WTC11 (cell line): Measurements from ENCODE around the gene DBH. TPM values are rescaled to one million over a fixed set of nuclear protein-coding genes. Genes with fewer than 3 reads are reported as not detected.

Source experiments
- ATAC-seq: fragments of 200-7000 bp; cut with Tn5 transposase; 2 replicates; pipeline ENCODE4 v1.10.0; 2021; ENCODE audit warnings: mild to moderate bottlenecking, moderate library complexity
- CTCF ChIA-PET: fragments of 300-600 bp; sonication (Branson Sonifier 250); formaldehyde crosslinking; loops from one replicate; lab custom pipeline; 2021; ENCODE audit warnings: antibody characterized with exemption; lab: Charles Lee
- POLR2A ChIA-PET: fragments of 350-600 bp; sonication (Branson Sonifier 250); formaldehyde crosslinking; loops from one replicate; lab custom pipeline; 2021; ENCODE audit warnings: antibody characterized with exemption; lab: Charles Lee
- DNase-seq: peaks from one replicate; pipeline ENCODE4 v3.0.0; 2021; ENCODE audit warnings: low spot score
- H3K27ac Mint-ChIP-seq: 2 replicates; pipeline ENCODE4 v1.8.0; 2021; ENCODE audit warnings: mixed read lengths
- H3K27me3 Mint-ChIP-seq: 2 replicates; pipeline ENCODE4 v1.8.0; 2021; ENCODE audit warnings: low read depth, mild to moderate bottlenecking, moderate library complexity, mixed read lengths
- H3K36me3 Mint-ChIP-seq: 2 replicates; pipeline ENCODE4 v1.8.0; 2021; ENCODE audit warnings: mixed read lengths
- H3K4me1 Mint-ChIP-seq: 2 replicates; pipeline ENCODE4 v1.8.0; 2022; ENCODE audit warnings: mixed read lengths
- H3K4me3 Mint-ChIP-seq: 2 replicates; pipeline ENCODE4 v1.8.0; 2021; ENCODE audit warnings: mild to moderate bottlenecking, moderate library complexity, mixed read lengths
- H3K9me3 Mint-ChIP-seq: 2 replicates; pipeline ENCODE4 v1.8.0; 2021; ENCODE audit warnings: mixed read lengths
- AFF4 ChIP-seq: sonication (generic); formaldehyde crosslinking; IDR thresholded peaks from 2 replicates; pipeline ENCODE4 v1.8.1; 2023; ENCODE audit warnings: mild to moderate bottlenecking, missing genetic modification reagents, borderline replicate concordance
- CREB1 ChIP-seq: sonication (generic); formaldehyde crosslinking; IDR thresholded peaks from 2 replicates; pipeline ENCODE4 v1.8.0; 2023; ENCODE audit warnings: mild to moderate bottlenecking, missing genetic modification reagents
- EMX1 ChIP-seq: fragments of 250-450 bp; sonication (Bioruptor Pico); IDR thresholded peaks from 2 replicates; pipeline ENCODE4 v1.8.0; 2021; ENCODE audit warnings: mild to moderate bottlenecking
- FOXP1 ChIP-seq: sonication (generic); formaldehyde crosslinking; IDR thresholded peaks from 2 replicates; pipeline ENCODE4 v1.8.0; 2022; ENCODE audit warnings: missing genetic modification reagents, mild to moderate bottlenecking, moderate library complexity, borderline replicate concordance
- GABPB1 ChIP-seq: sonication (generic); formaldehyde crosslinking; IDR thresholded peaks from 2 replicates; pipeline ENCODE4 v1.8.1; 2023; ENCODE audit warnings: mild to moderate bottlenecking, missing genetic modification reagents
- HMGXB4 ChIP-seq: sonication (generic); formaldehyde crosslinking; IDR thresholded peaks from 2 replicates; pipeline ENCODE4 v1.8.1; 2023; ENCODE audit warnings: mild to moderate bottlenecking, moderate library complexity, missing genetic modification reagents
- NR2C2 ChIP-seq: sonication (generic); formaldehyde crosslinking; IDR thresholded peaks from 2 replicates; pipeline ENCODE4 v1.8.0; 2022; ENCODE audit warnings: mild to moderate bottlenecking, missing genetic modification reagents
- NR3C1 ChIP-seq: sonication (generic); formaldehyde crosslinking; conservative IDR thresholded peaks from 2 replicates; pipeline ENCODE4 v1.8.1; 2023; ENCODE audit warnings: low read depth, mild to moderate bottlenecking, missing genetic modification reagents
- SMAD3 ChIP-seq: sonication (generic); formaldehyde crosslinking; IDR thresholded peaks from 2 replicates; pipeline ENCODE4 v1.8.0; 2022; ENCODE audit warnings: missing genetic modification reagents, mild to moderate bottlenecking, borderline replicate concordance
- SOX15 ChIP-seq: fragments of 250-450 bp; sonication (Bioruptor Pico); IDR thresholded peaks from 2 replicates; pipeline ENCODE4 v1.9.0; 2021; ENCODE audit warnings: mild to moderate bottlenecking
- ZNF232 ChIP-seq: sonication (generic); formaldehyde crosslinking; IDR thresholded peaks from 2 replicates; pipeline ENCODE4 v1.8.0; 2022; ENCODE audit warnings: mild to moderate bottlenecking, missing genetic modification reagents
- ZNF396 ChIP-seq: fragments of 250-450 bp; sonication (Bioruptor Pico); IDR thresholded peaks from 2 replicates; pipeline ENCODE4 v1.8.0; 2021; ENCODE audit warnings: mild to moderate bottlenecking, moderate library complexity, borderline replicate concordance
- total RNA-seq: library from RNA; stranded (reverse); gene quantifications from 3 replicates; pipeline ENCODE4 v1.2.3, GENCODE V29; 2021
- TF ChIP-seq, protein P1 (sequence below): sonication (generic); formaldehyde crosslinking; IDR thresholded peaks from 2 replicates; pipeline ENCODE4 v1.8.0; 2023; ENCODE audit warnings: missing genetic modification reagents
- TF ChIP-seq, protein P2 (sequence below): fragments of 250-450 bp; sonication (Bioruptor Pico); IDR thresholded peaks from 2 replicates; pipeline ENCODE4 v1.9.0; 2021; ENCODE audit warnings: mild to moderate bottlenecking
- TF ChIP-seq, protein P3 (sequence below): fragments of 250-450 bp; sonication (Bioruptor Pico); IDR thresholded peaks from 2 replicates; pipeline ENCODE4 v1.8.0; 2021; ENCODE audit warnings: mild to moderate bottlenecking
- TF ChIP-seq, protein P4 (sequence below): sonication (generic); formaldehyde crosslinking; IDR thresholded peaks from 2 replicates; pipeline ENCODE4 v1.8.0; 2023; ENCODE audit warnings: mild to moderate bottlenecking, missing genetic modification reagents
- TF ChIP-seq, protein P5 (sequence below): sonication (generic); formaldehyde crosslinking; IDR thresholded peaks from 2 replicates; pipeline ENCODE4 v1.8.1; 2023; ENCODE audit warnings: mild to moderate bottlenecking, missing genetic modification reagents

Gene DBH
- total RNA-seq, 1 experiment from 2014 or later, result 0.24 TPM

DNA sequence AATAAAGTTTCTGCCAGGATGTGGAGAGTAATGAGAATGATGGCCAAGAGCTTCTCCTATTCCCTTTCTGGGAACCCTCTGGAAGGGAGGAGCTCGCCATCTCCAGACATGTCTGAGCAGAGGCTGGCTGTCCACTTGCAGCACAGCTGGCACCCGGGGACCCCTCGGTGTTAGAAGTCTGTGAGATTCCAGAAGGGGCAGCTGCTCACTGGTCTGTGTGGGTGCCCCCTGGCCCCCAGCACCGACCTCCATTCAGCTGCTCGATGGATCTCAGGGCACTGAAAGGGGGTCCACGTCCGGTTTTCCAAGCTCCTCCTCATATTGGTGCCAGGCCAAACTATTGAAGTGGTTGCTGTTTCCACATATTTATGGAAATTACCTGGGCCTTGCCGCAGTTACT lies 23.3 kb upstream of the DBH start:
- ChIA-PET CTCF (no interaction called here), POLR2A (no interaction called here)
- Mint-ChIP-seq H3K4me3 (no peak overlapping the region), H3K27me3 (peaks cover 28% of the 10 kb centered on the region), H3K27ac (no peak overlapping the region), H3K9me3 (no peaks in the 10 kb centered on the region), H3K4me1 (peaks cover 3% of the 10 kb centered on the region; the same call in 1 of the 2 replicates), H3K36me3 (no peaks in the 10 kb centered on the region)
- ATAC-seq (no peak), DNase-seq (no peak)
- TF ChIP-seq SMAD3 (no peak), NR3C1 (CRISPR knock-in tag) (no peak), ZNF396 (no peak), EMX1 (CRISPR knock-in tag) (no peak), FOXP1 (CRISPR knock-in tag) (no peak), AFF4 (no peak), NR2C2 (CRISPR knock-in tag) (no peak), CREB1 (CRISPR knock-in tag) (no peak), SOX15 (CRISPR knock-in tag) (no peak), HMGXB4 (CRISPR knock-in tag) (no peak), GABPB1 (CRISPR knock-in tag) (no peak), ZNF232 (CRISPR knock-in tag) (no peak)
- TF ChIP-seq, protein P1, sequence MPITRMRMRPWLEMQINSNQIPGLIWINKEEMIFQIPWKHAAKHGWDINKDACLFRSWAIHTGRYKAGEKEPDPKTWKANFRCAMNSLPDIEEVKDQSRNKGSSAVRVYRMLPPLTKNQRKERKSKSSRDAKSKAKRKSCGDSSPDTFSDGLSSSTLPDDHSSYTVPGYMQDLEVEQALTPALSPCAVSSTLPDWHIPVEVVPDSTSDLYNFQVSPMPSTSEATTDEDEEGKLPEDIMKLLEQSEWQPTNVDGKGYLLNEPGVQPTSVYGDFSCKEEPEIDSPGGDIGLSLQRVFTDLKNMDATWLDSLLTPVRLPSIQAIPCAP (CRISPR knock-in tag), result no peak
- TF ChIP-seq, protein P2, sequence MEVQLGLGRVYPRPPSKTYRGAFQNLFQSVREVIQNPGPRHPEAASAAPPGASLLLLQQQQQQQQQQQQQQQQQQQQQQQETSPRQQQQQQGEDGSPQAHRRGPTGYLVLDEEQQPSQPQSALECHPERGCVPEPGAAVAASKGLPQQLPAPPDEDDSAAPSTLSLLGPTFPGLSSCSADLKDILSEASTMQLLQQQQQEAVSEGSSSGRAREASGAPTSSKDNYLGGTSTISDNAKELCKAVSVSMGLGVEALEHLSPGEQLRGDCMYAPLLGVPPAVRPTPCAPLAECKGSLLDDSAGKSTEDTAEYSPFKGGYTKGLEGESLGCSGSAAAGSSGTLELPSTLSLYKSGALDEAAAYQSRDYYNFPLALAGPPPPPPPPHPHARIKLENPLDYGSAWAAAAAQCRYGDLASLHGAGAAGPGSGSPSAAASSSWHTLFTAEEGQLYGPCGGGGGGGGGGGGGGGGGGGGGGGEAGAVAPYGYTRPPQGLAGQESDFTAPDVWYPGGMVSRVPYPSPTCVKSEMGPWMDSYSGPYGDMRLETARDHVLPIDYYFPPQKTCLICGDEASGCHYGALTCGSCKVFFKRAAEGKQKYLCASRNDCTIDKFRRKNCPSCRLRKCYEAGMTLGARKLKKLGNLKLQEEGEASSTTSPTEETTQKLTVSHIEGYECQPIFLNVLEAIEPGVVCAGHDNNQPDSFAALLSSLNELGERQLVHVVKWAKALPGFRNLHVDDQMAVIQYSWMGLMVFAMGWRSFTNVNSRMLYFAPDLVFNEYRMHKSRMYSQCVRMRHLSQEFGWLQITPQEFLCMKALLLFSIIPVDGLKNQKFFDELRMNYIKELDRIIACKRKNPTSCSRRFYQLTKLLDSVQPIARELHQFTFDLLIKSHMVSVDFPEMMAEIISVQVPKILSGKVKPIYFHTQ, result no peak
- TF ChIP-seq, protein P3, sequence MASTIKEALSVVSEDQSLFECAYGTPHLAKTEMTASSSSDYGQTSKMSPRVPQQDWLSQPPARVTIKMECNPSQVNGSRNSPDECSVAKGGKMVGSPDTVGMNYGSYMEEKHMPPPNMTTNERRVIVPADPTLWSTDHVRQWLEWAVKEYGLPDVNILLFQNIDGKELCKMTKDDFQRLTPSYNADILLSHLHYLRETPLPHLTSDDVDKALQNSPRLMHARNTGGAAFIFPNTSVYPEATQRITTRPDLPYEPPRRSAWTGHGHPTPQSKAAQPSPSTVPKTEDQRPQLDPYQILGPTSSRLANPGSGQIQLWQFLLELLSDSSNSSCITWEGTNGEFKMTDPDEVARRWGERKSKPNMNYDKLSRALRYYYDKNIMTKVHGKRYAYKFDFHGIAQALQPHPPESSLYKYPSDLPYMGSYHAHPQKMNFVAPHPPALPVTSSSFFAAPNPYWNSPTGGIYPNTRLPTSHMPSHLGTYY, result no peak
- TF ChIP-seq, protein P4, sequence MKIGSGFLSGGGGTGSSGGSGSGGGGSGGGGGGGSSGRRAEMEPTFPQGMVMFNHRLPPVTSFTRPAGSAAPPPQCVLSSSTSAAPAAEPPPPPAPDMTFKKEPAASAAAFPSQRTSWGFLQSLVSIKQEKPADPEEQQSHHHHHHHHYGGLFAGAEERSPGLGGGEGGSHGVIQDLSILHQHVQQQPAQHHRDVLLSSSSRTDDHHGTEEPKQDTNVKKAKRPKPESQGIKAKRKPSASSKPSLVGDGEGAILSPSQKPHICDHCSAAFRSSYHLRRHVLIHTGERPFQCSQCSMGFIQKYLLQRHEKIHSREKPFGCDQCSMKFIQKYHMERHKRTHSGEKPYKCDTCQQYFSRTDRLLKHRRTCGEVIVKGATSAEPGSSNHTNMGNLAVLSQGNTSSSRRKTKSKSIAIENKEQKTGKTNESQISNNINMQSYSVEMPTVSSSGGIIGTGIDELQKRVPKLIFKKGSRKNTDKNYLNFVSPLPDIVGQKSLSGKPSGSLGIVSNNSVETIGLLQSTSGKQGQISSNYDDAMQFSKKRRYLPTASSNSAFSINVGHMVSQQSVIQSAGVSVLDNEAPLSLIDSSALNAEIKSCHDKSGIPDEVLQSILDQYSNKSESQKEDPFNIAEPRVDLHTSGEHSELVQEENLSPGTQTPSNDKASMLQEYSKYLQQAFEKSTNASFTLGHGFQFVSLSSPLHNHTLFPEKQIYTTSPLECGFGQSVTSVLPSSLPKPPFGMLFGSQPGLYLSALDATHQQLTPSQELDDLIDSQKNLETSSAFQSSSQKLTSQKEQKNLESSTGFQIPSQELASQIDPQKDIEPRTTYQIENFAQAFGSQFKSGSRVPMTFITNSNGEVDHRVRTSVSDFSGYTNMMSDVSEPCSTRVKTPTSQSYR (CRISPR knock-in tag), result no peak
- TF ChIP-seq, protein P5, sequence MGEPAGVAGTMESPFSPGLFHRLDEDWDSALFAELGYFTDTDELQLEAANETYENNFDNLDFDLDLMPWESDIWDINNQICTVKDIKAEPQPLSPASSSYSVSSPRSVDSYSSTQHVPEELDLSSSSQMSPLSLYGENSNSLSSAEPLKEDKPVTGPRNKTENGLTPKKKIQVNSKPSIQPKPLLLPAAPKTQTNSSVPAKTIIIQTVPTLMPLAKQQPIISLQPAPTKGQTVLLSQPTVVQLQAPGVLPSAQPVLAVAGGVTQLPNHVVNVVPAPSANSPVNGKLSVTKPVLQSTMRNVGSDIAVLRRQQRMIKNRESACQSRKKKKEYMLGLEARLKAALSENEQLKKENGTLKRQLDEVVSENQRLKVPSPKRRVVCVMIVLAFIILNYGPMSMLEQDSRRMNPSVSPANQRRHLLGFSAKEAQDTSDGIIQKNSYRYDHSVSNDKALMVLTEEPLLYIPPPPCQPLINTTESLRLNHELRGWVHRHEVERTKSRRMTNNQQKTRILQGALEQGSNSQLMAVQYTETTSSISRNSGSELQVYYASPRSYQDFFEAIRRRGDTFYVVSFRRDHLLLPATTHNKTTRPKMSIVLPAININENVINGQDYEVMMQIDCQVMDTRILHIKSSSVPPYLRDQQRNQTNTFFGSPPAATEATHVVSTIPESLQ, result no peak
